Rectal smooth muscle tissue (tissue), 1 donor: ENCODE data around the gene CTH.
"Not testable (repeated sequence)": the region's sequence is repeated elsewhere in the genome, so short reads cannot be mapped to it uniquely, and the experiment has no call there.

Source experiments
- H3K27ac ChIP-seq: one replicate; pipeline ENCODE4 v1.7.0; 2013; ENCODE audit warnings: low read depth, low read length, inconsistent platforms
- H3K27me3 ChIP-seq: one replicate; pipeline ENCODE4 v1.7.0; 2013; ENCODE audit warnings: low read length; ENCODE audit not compliant: control insufficient read depth, insufficient read depth
- H3K36me3 ChIP-seq: one replicate; pipeline ENCODE4 v1.7.0; 2013; ENCODE audit warnings: low read length; ENCODE audit not compliant: control insufficient read depth, insufficient read depth
- H3K4me1 ChIP-seq: one replicate; pipeline ENCODE4 v1.7.0; 2013; ENCODE audit warnings: low read length; ENCODE audit not compliant: control insufficient read depth, insufficient read depth
- H3K4me3 ChIP-seq: one replicate; pipeline ENCODE4 v1.7.0; 2013; ENCODE audit warnings: low read length
- H3K9ac ChIP-seq: one replicate; pipeline ENCODE4 v1.7.0; 2013; ENCODE audit warnings: low read length

CTH gene

GRCh38 chr1:70465911-70466310, 54.8 kb downstream of the CTH start:
- H3K9ac ChIP-seq, result no peak overlapping the region
- H3K27ac ChIP-seq, result no peak overlapping the region
- no peaks in the 10 kb centered on the region for H3K4me1 ChIP-seq
- no peaks in the 10 kb centered on the region for H3K36me3 ChIP-seq
- no peak overlapping the region for H3K4me3 ChIP-seq
- no peaks in the 10 kb centered on the region for H3K27me3 ChIP-seq

- no peaks in the 10 kb centered on the region for H3K27me3 ChIP-seq
- no peaks in the 10 kb centered on the region for H3K36me3 ChIP-seq
- H3K27ac ChIP-seq, result no peak overlapping the region
- H3K9ac ChIP-seq, result no peak overlapping the region
- no peaks in the 10 kb centered on the region for H3K4me1 ChIP-seq
- no peak overlapping the region for H3K4me3 ChIP-seq
Observed at GRCh38 chr1:70467531-70467930, 56.5 kb downstream of the CTH start.

GRCh38 chr1:70468180-70468579, 57.1 kb downstream of the CTH start:
- H3K9ac ChIP-seq, result no peak overlapping the region
- H3K4me1 ChIP-seq, result no peaks in the 10 kb centered on the region
- no peaks in the 10 kb centered on the region for H3K36me3 ChIP-seq
- no peak overlapping the region for H3K27ac ChIP-seq
- H3K4me3 ChIP-seq, result no peak overlapping the region
- no peaks in the 10 kb centered on the region for H3K27me3 ChIP-seq

GRCh38 chr1:70469184-70469583, 58.1 kb downstream of the CTH start:
- H3K9ac ChIP-seq, H3K4me3 ChIP-seq, H3K4me1 ChIP-seq, H3K36me3 ChIP-seq, H3K27ac ChIP-seq, H3K27me3 ChIP-seq: not testable (repeated sequence)

GRCh38 chr1:70475023-70475422, 64.0 kb downstream of the CTH start:
- Histone ChIP-seq H3K27me3 (no peaks in the 10 kb centered on the region), H3K36me3 (no peaks in the 10 kb centered on the region), H3K4me1 (no peaks in the 10 kb centered on the region), H3K4me3 (no peak overlapping the region), H3K27ac (no peak overlapping the region), H3K9ac (no peak overlapping the region)

DNA sequence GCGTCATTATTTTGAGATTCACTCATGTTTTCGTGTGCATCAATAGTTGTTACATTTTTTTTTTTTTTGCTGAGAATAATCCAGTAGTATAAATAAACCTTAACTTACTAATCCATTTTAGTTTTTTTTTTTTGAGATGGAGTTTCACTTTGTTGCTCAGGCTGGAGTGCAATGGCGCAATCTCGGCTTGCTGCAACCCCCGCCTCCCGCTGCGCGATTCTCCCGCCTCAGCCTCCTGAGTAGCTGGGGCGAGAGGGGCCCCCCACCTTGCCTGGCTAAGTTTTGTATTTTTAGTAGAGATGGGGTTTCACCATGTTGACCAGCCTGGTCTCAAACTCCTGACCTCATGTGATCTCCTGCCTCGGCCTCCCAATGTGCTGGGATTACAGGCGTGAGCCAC, 66.0 kb downstream of the CTH start:
- Histone ChIP-seq H3K27me3 (no peaks in the 10 kb centered on the region), H3K27ac (no peak overlapping the region), H3K4me3 (no peak overlapping the region), H3K4me1 (no peaks in the 10 kb centered on the region), H3K9ac (no peak overlapping the region), H3K36me3 (no peaks in the 10 kb centered on the region)

DNA sequence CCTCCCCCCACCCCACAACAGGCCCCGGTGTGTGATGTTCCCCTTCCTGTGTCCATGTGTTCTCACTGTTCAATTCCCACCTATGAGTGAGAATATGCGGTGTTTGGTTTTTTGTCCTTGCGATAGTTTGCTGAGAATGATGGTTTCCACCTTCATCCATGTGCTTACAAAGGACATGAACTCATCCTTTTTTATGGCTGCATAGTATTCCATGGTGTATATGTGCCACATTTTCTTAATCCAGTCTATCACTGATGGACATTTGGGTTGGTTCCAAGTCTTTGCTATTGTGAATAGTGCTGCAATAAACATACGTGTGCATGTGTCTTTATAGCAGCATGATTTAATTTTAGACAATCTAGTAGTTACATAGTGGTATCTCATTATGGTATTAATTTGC, 66.8 kb downstream of the CTH start:
- H3K4me1 ChIP-seq, H3K36me3 ChIP-seq, H3K27ac ChIP-seq, H3K4me3 ChIP-seq, H3K27me3 ChIP-seq, H3K9ac ChIP-seq: not testable (repeated sequence)

DNA sequence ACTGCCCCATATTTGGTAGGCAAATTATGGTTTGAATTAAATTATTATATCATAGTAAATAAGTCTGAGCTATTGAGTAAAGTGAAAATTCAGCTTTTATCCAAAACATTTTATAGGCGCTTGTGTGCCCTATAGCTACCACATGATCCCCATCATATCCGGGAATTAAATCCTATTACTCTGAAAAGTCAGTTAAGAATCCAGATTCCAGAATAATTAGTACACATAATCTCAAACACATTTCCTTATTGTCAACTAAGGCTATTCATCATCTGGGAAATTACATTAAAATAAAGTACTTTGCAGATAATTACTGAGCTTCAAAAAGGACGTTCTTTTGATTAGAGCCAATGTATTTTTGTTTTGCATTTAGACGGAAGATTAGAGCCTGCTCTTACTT, 72.3 kb downstream of the CTH start:
- no peak overlapping the region for H3K4me3 ChIP-seq

GRCh38 chr1:70485624-70486023, 74.6 kb downstream of the CTH start:
- Histone ChIP-seq H3K9ac (no peak overlapping the region), H3K36me3 (no peaks in the 10 kb centered on the region), H3K27me3 (no peaks in the 10 kb centered on the region), H3K4me3 (no peak overlapping the region), H3K4me1 (no peaks in the 10 kb centered on the region), H3K27ac (no peak overlapping the region)

More for the DNA sequence above, 72.3 kb downstream of the CTH start:
- H3K9ac ChIP-seq, result no peak overlapping the region
- no peaks in the 10 kb centered on the region for H3K27me3 ChIP-seq
- H3K27ac ChIP-seq, result no peak overlapping the region
- H3K4me1 ChIP-seq, result no peaks in the 10 kb centered on the region
- H3K36me3 ChIP-seq, result no peaks in the 10 kb centered on the region

GRCh38 chr1:70486676-70487458, 75.8 kb downstream of the CTH start:
- no peaks in the 10 kb centered on the region for H3K36me3 ChIP-seq
- H3K4me1 ChIP-seq, result no peaks in the 10 kb centered on the region
- H3K27me3 ChIP-seq, result no peaks in the 10 kb centered on the region
- no peak overlapping the region for H3K9ac ChIP-seq
- peak overlapping the region; percentile 30 for H3K27ac ChIP-seq
- no peak overlapping the region for H3K4me3 ChIP-seq

- Histone ChIP-seq H3K27ac (no peak overlapping the region), H3K9ac (no peak overlapping the region), H3K4me1 (no peaks in the 10 kb centered on the region), H3K36me3 (no peaks in the 10 kb centered on the region), H3K27me3 (no peaks in the 10 kb centered on the region), H3K4me3 (no peak overlapping the region)
Observed at GRCh38 chr1:70487459-70487815, 76.4 kb downstream of the CTH start.

GRCh38 chr1:70487910-70488665, 77.0 kb downstream of the CTH start:
- Histone ChIP-seq H3K4me1 (no peaks in the 10 kb centered on the region), H3K27me3 (no peaks in the 10 kb centered on the region), H3K27ac (no peak overlapping the region), H3K4me3 (no peak overlapping the region), H3K9ac (no peak overlapping the region), H3K36me3 (no peaks in the 10 kb centered on the region)
